Measurements from ENCODE around the gene DMD.
"Not testable (repeated sequence)": the region's sequence is repeated elsewhere in the genome, so short reads cannot be mapped to it uniquely, and the experiment has no call there.

The DMD gene

GRCh38 chrX:31934015-31934414, 1277.3 kb downstream of the DMD start:
- Histone ChIP-seq H3K36me3 (replicated peaks; ENCODE audit: low read depth, low read length) (no peaks in the 10 kb centered on the region), H3K4me3 (ENCODE audit: low read length) (no peak overlapping the region), H2AFZ (ENCODE audit: low read depth, low read length) (no peak overlapping the region), H3K9ac (ENCODE audit: low read length) (no peak overlapping the region), H4K20me1 (ENCODE audit: insufficient read depth, low read length) (no peaks in the 10 kb centered on the region), H3K27me3 (ENCODE audit: low read depth, low read length) (no peaks in the 10 kb centered on the region), H3K27ac (ENCODE audit: low read length) (no peak overlapping the region), H3K4me1 (ENCODE audit: low read length) (peaks cover 6% of the 10 kb centered on the region; the same call in 1 of the 2 replicates), H3K4me2 (ENCODE audit: low read length) (no peak overlapping the region), H3K9me3 (ENCODE audit: insufficient read depth, low read length) (no peaks in the 10 kb centered on the region), H3K79me2 (ENCODE audit: low read length) (no peaks in the 10 kb centered on the region)
- TF ChIP-seq CTCF (IDR thresholded peaks at IDR 0.05; ENCODE audit: low read depth, low read length) (no peak), EZH2phosphoT487 (IDR thresholded peaks at IDR 0.05; ENCODE audit: low read depth) (no peak)

GRCh38 chrX:31932769-31933168, 1278.6 kb downstream of the DMD start:
- TF ChIP-seq EZH2phosphoT487 (IDR thresholded peaks at IDR 0.05; ENCODE audit: low read depth) (no peak), CTCF (IDR thresholded peaks at IDR 0.05; ENCODE audit: low read depth, low read length) (no peak)
- no peak overlapping the region for H3K4me3 ChIP-seq (ENCODE audit: low read length)
- H2AFZ ChIP-seq (ENCODE audit: low read depth, low read length), result no peak overlapping the region
- no peak overlapping the region for H3K9ac ChIP-seq (ENCODE audit: low read length)
- H3K27ac ChIP-seq (ENCODE audit: low read length), result no peak overlapping the region
- H3K9me3 ChIP-seq (ENCODE audit: insufficient read depth, low read length), result no peaks in the 10 kb centered on the region
- H3K4me2 ChIP-seq (ENCODE audit: low read length), result no peak overlapping the region
- no peaks in the 10 kb centered on the region for H3K36me3 ChIP-seq (replicated peaks; ENCODE audit: low read depth, low read length)
- H4K20me1 ChIP-seq (ENCODE audit: insufficient read depth, low read length), result no peaks in the 10 kb centered on the region
- H3K4me1 ChIP-seq (ENCODE audit: low read length), result peaks cover 6% of the 10 kb centered on the region; the same call in 1 of the 2 replicates
- no peaks in the 10 kb centered on the region for H3K27me3 ChIP-seq (ENCODE audit: low read depth, low read length)
- no peaks in the 10 kb centered on the region for H3K79me2 ChIP-seq (ENCODE audit: low read length)

- H3K4me1 ChIP-seq (ENCODE audit: low read length); H2AFZ ChIP-seq (ENCODE audit: low read depth, low read length); H3K9ac ChIP-seq (ENCODE audit: low read length); H3K4me3 ChIP-seq (ENCODE audit: low read length); H4K20me1 ChIP-seq (ENCODE audit: insufficient read depth, low read length); H3K4me2 ChIP-seq (ENCODE audit: low read length); H3K36me3 ChIP-seq (replicated peaks; ENCODE audit: low read depth, low read length); H3K9me3 ChIP-seq (ENCODE audit: insufficient read depth, low read length); H3K79me2 ChIP-seq (ENCODE audit: low read length); H3K27ac ChIP-seq (ENCODE audit: low read length); H3K27me3 ChIP-seq (ENCODE audit: low read depth, low read length): not testable (repeated sequence)
Observed at GRCh38 chrX:31932320-31932719, 1279.0 kb downstream of the DMD start.

- no peaks in the 10 kb centered on the region for H3K27me3 ChIP-seq (ENCODE audit: low read depth, low read length)
- no peak overlapping the region for H3K27ac ChIP-seq (ENCODE audit: low read length)
- H3K36me3 ChIP-seq (replicated peaks; ENCODE audit: low read depth, low read length), result no peaks in the 10 kb centered on the region
- no peaks in the 10 kb centered on the region for H3K9me3 ChIP-seq (ENCODE audit: insufficient read depth, low read length)
- no peaks in the 10 kb centered on the region for H4K20me1 ChIP-seq (ENCODE audit: insufficient read depth, low read length)
- TF ChIP-seq EZH2phosphoT487 (IDR thresholded peaks at IDR 0.05; ENCODE audit: low read depth) (no peak), CTCF (IDR thresholded peaks at IDR 0.05; ENCODE audit: low read depth, low read length) (no peak)
- H2AFZ ChIP-seq (ENCODE audit: low read depth, low read length), result no peak overlapping the region
- peaks cover 6% of the 10 kb centered on the region; the same call in 1 of the 2 replicates for H3K4me1 ChIP-seq (ENCODE audit: low read length)
- no peak overlapping the region for H3K4me3 ChIP-seq (ENCODE audit: low read length)
- H3K4me2 ChIP-seq (ENCODE audit: low read length), result no peak overlapping the region
- H3K79me2 ChIP-seq (ENCODE audit: low read length), result no peaks in the 10 kb centered on the region
- H3K9ac ChIP-seq (ENCODE audit: low read length), result no peak overlapping the region
Observed at GRCh38 chrX:31931225-31931624, 1280.1 kb downstream of the DMD start.

GRCh38 chrX:31929366-31929765, 1282.0 kb downstream of the DMD start:
- no peaks in the 10 kb centered on the region for H4K20me1 ChIP-seq (ENCODE audit: insufficient read depth, low read length)
- H3K36me3 ChIP-seq (replicated peaks; ENCODE audit: low read depth, low read length), result no peaks in the 10 kb centered on the region
- H3K27me3 ChIP-seq (ENCODE audit: low read depth, low read length), result no peaks in the 10 kb centered on the region
- H2AFZ ChIP-seq (ENCODE audit: low read depth, low read length), result no peak overlapping the region
- H3K9ac ChIP-seq (ENCODE audit: low read length), result no peak overlapping the region
- no peak overlapping the region for H3K27ac ChIP-seq (ENCODE audit: low read length)
- no peaks in the 10 kb centered on the region for H3K4me1 ChIP-seq (ENCODE audit: low read length)
- no peak overlapping the region for H3K4me2 ChIP-seq (ENCODE audit: low read length)
- no peaks in the 10 kb centered on the region for H3K79me2 ChIP-seq (ENCODE audit: low read length)
- no peaks in the 10 kb centered on the region for H3K9me3 ChIP-seq (ENCODE audit: insufficient read depth, low read length)
- H3K4me3 ChIP-seq (ENCODE audit: low read length), result no peak overlapping the region
- TF ChIP-seq EZH2phosphoT487 (IDR thresholded peaks at IDR 0.05; ENCODE audit: low read depth), result no peak
- TF ChIP-seq CTCF (IDR thresholded peaks at IDR 0.05; ENCODE audit: low read depth, low read length), result no peak

Measured in OCI-LY3 (cell line).